ENCODE results near the gene EXOG.

EXOG gene

GRCh38 chr3:38515367-38515766, 19.2 kb downstream of the EXOG start:
- no peak for DNase-seq (ENCODE audit: low spot score)
- no peak for TF ChIP-seq CTCF (IDR thresholded peaks at IDR 0.05; ENCODE audit: extremely low read depth, missing control alignments)

- no peak for DNase-seq (ENCODE audit: low spot score)
- no peak for TF ChIP-seq CTCF (IDR thresholded peaks at IDR 0.05; ENCODE audit: extremely low read depth, missing control alignments)
These were observed 20.5 kb downstream of the EXOG start for GRCh38 chr3:38516669-38517068.

- no peak for TF ChIP-seq CTCF (IDR thresholded peaks at IDR 0.05; ENCODE audit: extremely low read depth, missing control alignments)
- no peak for DNase-seq (ENCODE audit: low spot score)
These were observed 22.9 kb downstream of the EXOG start for GRCh38 chr3:38519000-38519399.

GRCh38 chr3:38519651-38520050, 23.5 kb downstream of the EXOG start:
- TF ChIP-seq CTCF (IDR thresholded peaks at IDR 0.05; ENCODE audit: extremely low read depth, missing control alignments) = no peak
- no peak for DNase-seq (ENCODE audit: low spot score)

GRCh38 chr3:38521391-38521987, 25.3 kb downstream of the EXOG start:
- peak; percentile 73 for DNase-seq (ENCODE audit: low spot score)
- peak; percentile 77 for TF ChIP-seq CTCF (IDR thresholded peaks at IDR 0.05; ENCODE audit: extremely low read depth, missing control alignments)

- DNase-seq (ENCODE audit: low spot score) = no peak
- no peak for TF ChIP-seq CTCF (IDR thresholded peaks at IDR 0.05; ENCODE audit: extremely low read depth, missing control alignments)
These were observed 25.9 kb downstream of the EXOG start for GRCh38 chr3:38522002-38522401.

GRCh38 chr3:38524141-38524739, 28.1 kb downstream of the EXOG start:
- DNase-seq (ENCODE audit: low spot score) = no peak
- TF ChIP-seq CTCF (IDR thresholded peaks at IDR 0.05; ENCODE audit: extremely low read depth, missing control alignments) = no peak

Measured in GM20000 (cell line).